Kidney epithelial cell (primary cell): ENCODE measurements around the gene KAT6B. TPM values are rescaled to one million over a fixed set of nuclear protein-coding genes. Genes with fewer than 3 reads are reported as not detected.

Source experiments
- DNase-seq: peaks from one replicate; pipeline ENCODE4 v3.0.0-alpha.2; 2010; ENCODE audit warnings: low read depth
- H3K27me3 ChIP-seq: 2 replicates; pipeline ENCODE4 v1.6.0; 2011; ENCODE audit warnings: low read length; ENCODE audit not compliant: control insufficient read depth, insufficient read depth
- H3K36me3 ChIP-seq: 2 replicates; pipeline ENCODE4 v1.5.1; 2011; ENCODE audit warnings: low read length; ENCODE audit not compliant: control insufficient read depth, insufficient read depth
- H3K4me3 ChIP-seq: 2 replicates; pipeline ENCODE4 v1.5.1; 2011; ENCODE audit warnings: low read depth, mild to moderate bottlenecking, control low read depth, low read length
- CTCF ChIP-seq: IDR thresholded peaks from 2 replicates; pipeline ENCODE4 v1.5.1; 2011; ENCODE audit warnings: mild to moderate bottlenecking, moderate library complexity, low read length, control low read depth, inconsistent platforms; ENCODE audit not compliant: insufficient read depth, poor library complexity, severe bottlenecking
- total RNA-seq: library from RNA; depleted of rRNA; stranded (reverse); fragments of >200 nt; gene quantifications from 2 replicates; pipeline ENCODE4 v1.2.3, GENCODE V29; 2015

KAT6B gene
- total RNA-seq, 1 donor from 2014 or later, result 8.0 TPM

GRCh38 chr10:74810087-74810486, 16.3 kb upstream of the KAT6B start:
- no peak overlapping the region for H3K4me3 ChIP-seq
- no peak for DNase-seq
- peaks cover 2% of the 10 kb centered on the region for H3K27me3 ChIP-seq
- TF ChIP-seq CTCF, result no peak
- no peaks in the 10 kb centered on the region for H3K36me3 ChIP-seq

GRCh38 chr10:74813381-74814259, 12.8 kb upstream of the KAT6B start:
- no peaks in the 10 kb centered on the region for H3K36me3 ChIP-seq
- peak overlapping the region; percentile 9 for H3K4me3 ChIP-seq
- no peak for DNase-seq
- TF ChIP-seq CTCF, result no peak
- H3K27me3 ChIP-seq, result peaks cover 2% of the 10 kb centered on the region

- no peaks in the 10 kb centered on the region for H3K36me3 ChIP-seq
- DNase-seq, result no peak
- H3K27me3 ChIP-seq, result peaks cover 2% of the 10 kb centered on the region
- no peak for TF ChIP-seq CTCF
- H3K4me3 ChIP-seq, result no peak overlapping the region
Observed at GRCh38 chr10:74814797-74815196, 11.6 kb upstream of the KAT6B start.

- Histone ChIP-seq H3K4me3 (no peak overlapping the region), H3K27me3 (peaks cover 2% of the 10 kb centered on the region), H3K36me3 (no peaks in the 10 kb centered on the region)
- DNase-seq, result no peak
- TF ChIP-seq CTCF, result no peak
Observed at GRCh38 chr10:74816824-74817498, 9.4 kb upstream of the KAT6B start.

GRCh38 chr10:74821501-74821900, 4.9 kb upstream of the KAT6B start:
- no peaks in the 10 kb centered on the region for H3K36me3 ChIP-seq
- no peak overlapping the region for H3K4me3 ChIP-seq
- TF ChIP-seq CTCF, result no peak
- H3K27me3 ChIP-seq, result no peaks in the 10 kb centered on the region
- DNase-seq, result no peak
